Astrocyte of the spinal cord (primary cell): ENCODE results near the gene CDON.

ENCODE experiments used
- DNase-seq: peaks from one replicate; pipeline ENCODE4 v3.0.0; 2011; ENCODE audit warnings: low read depth, low spot score
- H3K4me3 ChIP-seq: 2 replicates; pipeline ENCODE4 v1.5.1; 2011; ENCODE audit warnings: low read depth, mild to moderate bottlenecking, low read length, moderate library complexity
- in situ Hi-C: cut with HindIII; loops from 2 replicates; pipeline ENCODE4 v1.10.0; 2017; ENCODE audit warnings: low sequenced_read_pairs
- TF ChIP-seq, protein P1 (sequence below): IDR thresholded peaks from 2 replicates; pipeline ENCODE4 v1.5.1; 2012; ENCODE audit warnings: low read depth, mild to moderate bottlenecking, low read length, inconsistent platforms

Gene CDON

DNA sequence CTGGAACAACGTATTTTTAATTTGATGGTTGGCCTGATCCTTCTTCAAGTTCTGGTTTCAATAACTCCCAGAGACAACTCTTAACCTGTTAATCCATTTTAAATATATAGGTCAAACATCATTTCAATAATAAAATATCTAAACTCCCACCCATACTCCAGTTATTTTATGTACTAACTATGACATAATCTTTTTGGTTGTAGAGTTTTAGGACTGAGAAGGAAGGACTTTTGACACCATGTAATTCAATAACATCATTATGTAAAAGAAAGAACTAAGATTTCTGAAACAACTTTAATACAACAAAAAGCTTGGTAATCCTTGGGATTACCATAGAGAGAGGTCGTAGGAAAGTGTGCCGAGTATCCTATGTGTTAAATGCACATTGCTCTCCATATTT lies 85.3 kb downstream of the CDON start:
- in situ Hi-C loops: no loop called here
- no peak for DNase-seq
- TF ChIP-seq, protein P1, sequence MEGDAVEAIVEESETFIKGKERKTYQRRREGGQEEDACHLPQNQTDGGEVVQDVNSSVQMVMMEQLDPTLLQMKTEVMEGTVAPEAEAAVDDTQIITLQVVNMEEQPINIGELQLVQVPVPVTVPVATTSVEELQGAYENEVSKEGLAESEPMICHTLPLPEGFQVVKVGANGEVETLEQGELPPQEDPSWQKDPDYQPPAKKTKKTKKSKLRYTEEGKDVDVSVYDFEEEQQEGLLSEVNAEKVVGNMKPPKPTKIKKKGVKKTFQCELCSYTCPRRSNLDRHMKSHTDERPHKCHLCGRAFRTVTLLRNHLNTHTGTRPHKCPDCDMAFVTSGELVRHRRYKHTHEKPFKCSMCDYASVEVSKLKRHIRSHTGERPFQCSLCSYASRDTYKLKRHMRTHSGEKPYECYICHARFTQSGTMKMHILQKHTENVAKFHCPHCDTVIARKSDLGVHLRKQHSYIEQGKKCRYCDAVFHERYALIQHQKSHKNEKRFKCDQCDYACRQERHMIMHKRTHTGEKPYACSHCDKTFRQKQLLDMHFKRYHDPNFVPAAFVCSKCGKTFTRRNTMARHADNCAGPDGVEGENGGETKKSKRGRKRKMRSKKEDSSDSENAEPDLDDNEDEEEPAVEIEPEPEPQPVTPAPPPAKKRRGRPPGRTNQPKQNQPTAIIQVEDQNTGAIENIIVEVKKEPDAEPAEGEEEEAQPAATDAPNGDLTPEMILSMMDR: no peak
- no peak overlapping the region for H3K4me3 ChIP-seq

DNA sequence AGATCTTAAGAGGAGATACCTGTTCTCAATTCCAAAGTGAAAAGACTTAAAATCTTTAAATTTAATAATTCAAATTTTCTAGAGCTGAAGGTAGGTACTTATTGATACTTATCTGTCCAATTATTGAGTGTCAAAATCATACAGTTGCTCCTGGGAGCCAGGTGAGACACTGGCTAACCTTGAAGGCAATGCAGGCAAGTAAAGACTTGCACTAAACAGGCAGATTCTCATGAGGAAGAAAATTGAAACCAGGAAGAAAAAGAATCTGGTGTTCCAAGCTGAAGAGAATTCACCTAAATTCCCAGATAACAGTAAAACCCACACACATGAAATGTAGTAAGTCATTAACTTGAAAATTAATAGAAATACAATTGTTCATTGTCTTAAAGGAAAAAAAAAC lies 86.5 kb downstream of the CDON start:
- in situ Hi-C loops: no loop called here
- TF ChIP-seq, protein P1: no peak

DNA sequence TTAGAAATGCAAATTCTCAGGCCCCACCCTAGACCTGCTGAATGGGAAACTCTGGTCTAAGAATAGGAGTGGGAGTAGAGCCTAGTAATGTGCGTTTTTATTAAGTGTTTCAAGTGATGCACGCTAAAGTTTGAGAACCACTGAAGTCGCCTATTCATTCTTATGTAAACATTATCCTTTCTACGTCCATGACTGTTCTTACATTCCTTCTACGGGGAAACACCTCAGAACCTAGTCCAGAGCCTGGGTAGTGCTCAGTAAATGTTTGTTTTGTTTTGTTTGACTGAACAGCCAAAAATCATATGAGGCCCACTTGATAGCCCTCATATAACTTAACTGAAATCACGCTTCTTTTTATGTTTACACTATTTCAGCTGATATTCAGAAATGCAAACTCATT lies 87.0 kb downstream of the CDON start:
- H3K4me3 ChIP-seq: no peak overlapping the region
- no peak for DNase-seq
- in situ Hi-C loops: no loop called here
- TF ChIP-seq, protein P1: no peak

More for the DNA sequence above, 86.5 kb downstream of the CDON start:
- no peak overlapping the region for H3K4me3 ChIP-seq
- no peak for DNase-seq

DNA sequence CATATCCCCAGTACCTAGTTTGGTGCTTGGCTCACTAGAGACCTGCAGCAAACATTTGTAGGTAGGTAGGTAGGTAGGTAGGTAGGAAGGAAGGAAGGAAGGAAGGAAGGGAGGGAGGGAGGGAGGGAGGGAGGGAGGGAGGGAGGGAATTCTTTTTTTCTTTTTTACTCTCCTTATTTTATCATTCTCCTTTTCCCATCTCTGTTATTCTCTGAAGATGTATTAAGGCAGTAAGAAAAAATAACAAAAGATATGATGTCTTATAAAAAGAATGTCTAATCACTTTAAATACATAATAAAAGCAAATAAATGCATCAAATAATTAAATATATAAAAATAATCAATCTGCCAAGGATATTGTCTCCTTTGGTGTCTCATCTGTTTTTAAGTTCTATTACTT lies 88.4 kb downstream of the CDON start:
- DNase-seq: no peak
- in situ Hi-C loops: no loop called here
- no peak overlapping the region for H3K4me3 ChIP-seq
- TF ChIP-seq, protein P1: no peak

DNA sequence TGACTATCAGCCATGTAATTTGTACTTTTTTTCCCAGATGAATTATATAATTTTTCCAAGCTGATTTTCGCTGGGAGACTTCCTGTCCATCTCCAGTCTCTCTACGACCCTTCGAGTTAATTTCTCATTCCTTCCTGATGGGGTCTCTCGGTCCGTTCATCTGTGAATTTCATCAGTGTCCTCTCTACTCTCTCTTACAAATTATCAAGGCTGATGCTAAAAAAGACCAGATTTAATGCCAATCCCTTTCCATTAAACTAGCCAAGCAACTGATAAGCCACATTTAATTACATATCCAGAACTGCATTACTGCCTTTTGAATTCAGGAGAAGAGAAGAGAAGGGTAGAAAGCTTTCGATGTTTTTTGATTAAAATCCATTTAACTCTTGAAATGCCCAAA lies 91.0 kb downstream of the CDON start:
- in situ Hi-C loops: no loop called here
- H3K4me3 ChIP-seq: no peak overlapping the region
- DNase-seq: no peak
- TF ChIP-seq, protein P1: no peak

DNA sequence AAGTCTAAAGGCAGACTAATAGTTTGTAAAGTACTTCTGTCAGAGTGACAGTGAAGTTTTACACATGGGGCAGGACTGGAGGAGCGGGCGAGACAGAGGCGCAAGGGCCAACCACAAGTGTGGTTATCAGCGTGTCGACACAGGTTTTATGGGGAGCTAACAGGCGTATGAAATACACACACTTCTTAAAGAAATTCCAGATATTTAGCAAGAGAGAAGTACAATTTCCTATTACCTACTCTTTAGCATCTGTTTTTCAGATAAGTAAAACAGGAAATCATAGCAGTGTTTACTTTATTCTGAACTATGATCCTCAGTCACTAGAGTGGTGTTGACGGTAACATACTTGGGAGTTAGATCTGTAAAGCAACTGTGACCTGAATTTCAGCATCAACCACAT lies 94.3 kb downstream of the CDON start:
- TF ChIP-seq, protein P1: no peak
- no peak for DNase-seq
- in situ Hi-C loops: no loop called here
- no peak overlapping the region for H3K4me3 ChIP-seq

DNA sequence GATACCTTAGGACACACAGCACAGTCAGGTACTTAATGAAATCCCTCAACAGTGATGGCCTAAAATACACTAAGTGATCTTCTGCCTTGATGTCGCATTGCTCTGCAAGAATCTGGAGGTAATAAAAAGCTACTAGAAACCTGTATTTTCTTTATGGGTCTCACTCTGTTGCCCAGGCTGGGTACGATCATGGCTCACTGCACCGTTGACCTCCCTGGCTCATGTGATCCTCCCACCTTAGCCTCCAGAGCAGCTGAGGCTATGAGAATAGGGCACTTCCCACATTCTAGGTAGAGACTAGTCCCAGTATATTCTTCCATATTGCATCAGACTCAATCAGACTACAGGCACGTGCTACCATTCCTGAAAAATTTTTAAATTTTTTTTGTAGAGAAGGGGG lies 95.2 kb downstream of the CDON start:
- H3K4me3 ChIP-seq: no peak overlapping the region
- no peak for DNase-seq
- in situ Hi-C loops: no loop called here
- TF ChIP-seq, protein P1: no peak
